ENCODE measurements around the gene HMOX1. TPM values are rescaled to one million over a fixed set of nuclear protein-coding genes. Genes with fewer than 3 reads are reported as not detected.

HMOX1 gene
- total and polyA plus RNA-seq, 2 of the 8 experiments (the other 6 are each of a cell fraction or from before 2014, with no cell fraction given) = 25.0 to 41.6 TPM

DNA sequence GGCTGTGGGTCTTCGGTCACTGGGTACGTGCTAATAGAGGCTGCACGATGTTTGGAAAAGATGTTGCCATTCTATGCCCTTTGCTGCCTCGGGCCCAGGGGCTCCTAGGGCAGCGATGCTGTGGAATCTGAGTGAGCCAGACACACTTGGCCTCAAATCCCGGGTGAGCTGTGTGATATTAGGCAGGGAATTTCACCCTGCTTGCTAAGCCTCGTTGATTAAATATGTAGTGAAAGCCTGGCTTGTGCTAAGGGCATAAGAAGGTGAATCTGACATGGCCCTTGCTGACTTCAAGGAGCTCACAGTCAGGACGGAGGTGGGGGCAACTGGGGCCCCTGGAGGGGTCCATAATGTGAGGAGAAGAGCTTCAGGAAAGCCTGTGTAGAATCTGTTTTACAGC lies 5.4 kb upstream of the HMOX1 start:
- Histone ChIP-seq H3K79me2 (ENCODE audit: control insufficient read depth in 1 of 2, insufficient read depth in 2 of 2, low read length in 2 of 2) (no peaks in the 10 kb centered on the region), H3K79me1 (ENCODE audit: low read depth, low read length) (no peaks in the 10 kb centered on the region), H3K4me1 (replicated peaks in 1 of 4; ENCODE audit: control insufficient read depth in 3 of 4, insufficient read depth in 4 of 4, low read length in 3 of 4) (peaks cover 17 to 25% (median 22%) of the 10 kb centered on the region in 4 experiments), H3K23me2 (ENCODE audit: low read depth, low read length) (peaks cover 4% of the 10 kb centered on the region; the same call in 1 of the 2 replicates), H3K9ac (replicated peaks in 1 of 4; ENCODE audit: extremely low read depth in 1 of 4, low read depth in 3 of 4, low read length in 3 of 4) (0 out of 7 replicates have a peak overlapping the region, but pooled peaks of 1 of the 4 experiments have one; percentile 21), H3K36me3 (ENCODE audit: control insufficient read depth in 2 of 4, insufficient read depth in 4 of 4, low read length in 3 of 4) (no peaks in the 10 kb centered on the region), H4K20me1 (replicated peaks in 1 of 2; ENCODE audit: control insufficient read depth in 1 of 2, insufficient read depth in 2 of 2, low read length in 2 of 2) (no peaks in the 10 kb centered on the region), H2BK15ac (ENCODE audit: low read length) (0 out of 2 replicates have a peak overlapping the region, but pooled peaks have one; percentile 47), H3K23ac (ENCODE audit: insufficient read length) (no peak overlapping the region), H3K18ac (ENCODE audit: extremely low read depth, low read length) (0 out of 2 replicates have a peak overlapping the region, but pooled peaks have one; percentile 41), H4K91ac (replicated peaks; ENCODE audit: insufficient read length, low read length) (peak overlapping the region; percentile 57), H4K8ac (ENCODE audit: extremely low read depth, insufficient read depth, low read length) (no peak overlapping the region), H4K5ac (ENCODE audit: insufficient read length, low read depth, low read length) (no peak overlapping the region), H3K56ac (replicated peaks; ENCODE audit: insufficient read length, low read depth, low read length) (no peak overlapping the region), H2AK5ac (ENCODE audit: low read depth, low read length) (peak overlapping the region; percentile 14; the same call in 1 of the 2 replicates), H3K14ac (ENCODE audit: insufficient read length) (no peak overlapping the region), H2BK5ac (ENCODE audit: low read depth, low read length) (peak overlapping the region; percentile 55; the same call in 1 of the 2 replicates), H3K4me2 (ENCODE audit: insufficient read depth in 1 of 2, low read depth in 2 of 2, low read length in 2 of 2) (no peak overlapping the region), H3K4me3 (ENCODE audit: extremely low read depth in 1 of 4, insufficient read depth in 2 of 4, low read depth in 3 of 4, low read length in 4 of 4) (no peak overlapping the region), H2BK120ac (replicated peaks; ENCODE audit: low read depth, low read length) (no peak overlapping the region), H3K27me3 (replicated peaks in 1 of 4; ENCODE audit: control insufficient read depth in 3 of 4, extremely low read depth in 1 of 4, insufficient read depth in 3 of 4, low read length in 3 of 4) (no peaks in the 10 kb centered on the region), H2BK20ac (ENCODE audit: low read length) (peak overlapping the region; percentile 73), H3K4ac (replicated peaks; ENCODE audit: insufficient read length, low read depth, low read length) (no peak overlapping the region), H2AFZ (ENCODE audit: low read length) (peak overlapping the region; percentile 14; the same call in 1 of the 2 replicates), H2BK12ac (ENCODE audit: low read depth, low read length) (peak overlapping the region; percentile 86; the same call in 1 of the 2 replicates), H3K27ac (ENCODE audit: low read depth, low read length) (no peak overlapping the region), H3K9me3 (ENCODE audit: insufficient read depth in 2 of 2, low read depth in 1 of 2, low read length in 1 of 2) (no peaks in the 10 kb centered on the region)
- no peak for DNase-seq (ENCODE audit: low read depth in 1 of 2, low spot score in 2 of 2)
- CTCF ChIA-PET (ENCODE audit: partially characterized antibody) = interaction anchor here (0.6 to 1.9 kb wide), 8 partner anchors 11 to 309 kb away, joined by 3 to 8 read pairs (median 4); no protein-coding TSS in a partner anchor
- no peak for FAIRE-seq
- 90% methylated on average over 8 of the region's 8 CpGs; no CpG with 5 or more reads in 1 of the 2 experiments for WGBS, 2 experiments (ENCODE audit: extremely low coverage in 1 of 2, insufficient coverage in 1 of 2, insufficient read length in 1 of 2, insufficient replicate concordance in 2 of 2, low coverage in 1 of 2, low lambda C conversion rate in 2 of 2, missing lambda C conversion rate in 1 of 2)
- POLR2A ChIA-PET (ENCODE audit: partially characterized antibody) = interaction anchor here (0.8 to 57.4 kb wide), 5 partner anchors 9 to 190 kb away, joined by 3 to 1995 read pairs (median 5); partner anchors contain the start of gene MCM5
- TF ChIP-seq SUZ12 (IDR thresholded peaks at IDR 0.05; ENCODE audit: low read length) (no peak), CBX5 (IDR thresholded peaks at IDR 0.05; ENCODE audit: low read depth, low read length) (no peak), POU5F1 (IDR thresholded peaks at IDR 0.05; ENCODE audit: low read depth, low read length) (no peak), SP1 (IDR thresholded peaks at IDR 0.05; ENCODE audit: low read depth, low read length) (no peak), BCL11A (IDR thresholded peaks at IDR 0.05; ENCODE audit: low read depth in 2 of 2, low read length in 2 of 2) (no peak), HDAC6 (IDR thresholded peaks at IDR 0.05; ENCODE audit: low read depth, low read length) (no peak), POLR2A (IDR thresholded peaks at IDR 0.05; ENCODE audit: control extremely low read depth in 1 of 2, low read depth in 2 of 2, low read length in 2 of 2) (no peak), TAF1 (IDR thresholded peaks at IDR 0.05; ENCODE audit: low read depth, low read length) (no peak), RAD21 (IDR thresholded peaks at IDR 0.05 in 1 of 2, conservative IDR thresholded peaks at IDR 0.05 in 1 of 2; ENCODE audit: low read depth in 2 of 2, low read length in 2 of 2) (no peak), KDM5A (IDR thresholded peaks at IDR 0.05; ENCODE audit: low read length) (no peak)
